K562 (cell line): ENCODE measurements around the gene SHISA6. TPM values are rescaled to one million over a fixed set of nuclear protein-coding genes. Genes with fewer than 3 reads are reported as not detected.

Source experiments
- ATAC-seq: fragments of 200-7000 bp; cut with Tn5 transposase; 3 replicates; pipeline ENCODE4 v1.9.1; 2020; ENCODE audit warnings: moderate library complexity
- BruUV-seq: library from RNA; stranded (reverse); fragments of 400-500 nt; replicated peaks from 2 replicates; lab custom pipeline; 2021; lab: Mats Ljungman, UMichigan
- CTCF ChIA-PET: fragments of 300-600 bp; formaldehyde crosslinking; extraction: SDS; loops from one replicate; lab custom pipeline; 2021; ENCODE audit warnings: low intra/inter-chr PET ratio; lab: Yijun Ruan, JAX
- POLR2A ChIA-PET: fragments of 300-600, 350-650 bp; sonication (Branson Sonifier 250); formaldehyde crosslinking; extraction: SDS; loops from one replicate; lab custom pipeline; 2021; ENCODE audit warnings: antibody characterized with exemption, inconsistent platforms; lab: Yijun Ruan, JAX
- DNase-seq, 4 experiments: peaks; one replicate each; pipeline versions ENCODE4 v3.0.0 to v3.0.0-alpha.2; 2011 to 2018; ENCODE audit warnings: low spot score in 3 of 4, mixed read lengths in 3 of 4; ENCODE audit errors: extremely low read depth in 1 of 4
- FAIRE-seq: peaks from 2 replicates; lab custom pipeline; 2011; peaks lifted over from hg19 to GRCh38; lab: Jason Lieb, UNC
- H2AFZ ChIP-seq: 2 replicates; pipeline ENCODE4 v1.6.0; 2011; ENCODE audit warnings: low read depth, low read length, control low read depth, inconsistent platforms
- H3K27ac ChIP-seq: fragments of 200-600 bp; 3 replicates; pipeline ENCODE4 v1.8.0; 2011; ENCODE audit warnings: low read depth, mild to moderate bottlenecking, control low read depth, inconsistent platforms, low read length, moderate library complexity, mixed read lengths; ENCODE audit errors: extremely low read depth
- H3K27me3 ChIP-seq, 2 experiments: fragments of 300-600 bp in 1 of 2; 2 replicates in 1 of 2; 3 replicates in 1 of 2; pipeline versions ENCODE4 v1.6.0 to v1.8.0; 2011; ENCODE audit warnings: inconsistent platforms in 2 of 2, low read length in 2 of 2, mild to moderate bottlenecking in 1 of 2, mixed read lengths in 1 of 2, moderate library complexity in 1 of 2; ENCODE audit not compliant: control insufficient read depth in 2 of 2, insufficient read depth in 2 of 2
- H3K36me3 ChIP-seq: fragments of 300-600 bp; 3 replicates; pipeline ENCODE4 v1.8.0; 2011; ENCODE audit warnings: mild to moderate bottlenecking, low read length, inconsistent platforms; ENCODE audit not compliant: control insufficient read depth, insufficient read depth
- H3K4me1 ChIP-seq, 2 experiments: fragments of 200-600 bp in 1 of 2; replicated peaks in 1 of 2; 2 replicates in 1 of 2; 3 replicates in 1 of 2; pipeline versions ENCODE4 v1.5.1 to v1.8.0; 2011; ENCODE audit warnings: inconsistent platforms in 2 of 2, low read length in 2 of 2, mild to moderate bottlenecking in 1 of 2, mixed read lengths in 1 of 2, moderate library complexity in 1 of 2; ENCODE audit not compliant: control insufficient read depth in 2 of 2, insufficient read depth in 2 of 2
- H3K4me2 ChIP-seq: 2 replicates; pipeline ENCODE4 v1.6.1; 2011; ENCODE audit warnings: low read length, control low read depth, inconsistent platforms, mixed read lengths; ENCODE audit not compliant: insufficient read depth
- H3K4me3 ChIP-seq: fragments of 200-600 bp; sonication (generic), shearing (Covaris generic); 2 replicates; pipeline ENCODE4 v1.5.1; 2016; ENCODE audit warnings: control low read depth, inconsistent platforms
- H3K79me2 ChIP-seq: fragments of 200-600 bp; 3 replicates; pipeline ENCODE4 v1.8.0; 2011; ENCODE audit warnings: low read length, inconsistent platforms; ENCODE audit not compliant: control insufficient read depth, insufficient read depth
- H3K9ac ChIP-seq, 2 experiments: 2 replicates each; pipeline versions ENCODE4 v1.6.0 to v1.6.1; 2011; ENCODE audit warnings: low read depth in 2 of 2, low read length in 2 of 2, control low read depth in 1 of 2, inconsistent platforms in 1 of 2, mild to moderate bottlenecking in 1 of 2, mixed read lengths in 1 of 2; ENCODE audit not compliant: insufficient read depth in 1 of 2
- H3K9me1 ChIP-seq: one replicate; pipeline ENCODE4 v1.6.0; 2011; ENCODE audit warnings: inconsistent platforms, mild to moderate bottlenecking, low read length, moderate library complexity; ENCODE audit not compliant: control insufficient read depth, insufficient read depth
- H3K9me3 ChIP-seq: replicated peaks from 2 replicates; pipeline ENCODE4 v1.5.1; 2011; ENCODE audit warnings: low read depth, low read length, inconsistent platforms; ENCODE audit not compliant: control insufficient read depth, insufficient read depth
- H4K20me1 ChIP-seq: replicated peaks from 2 replicates; pipeline ENCODE4 v1.6.1; 2011; ENCODE audit warnings: low read length, inconsistent platforms, mixed read lengths; ENCODE audit not compliant: control insufficient read depth, insufficient read depth
- E2F5 ChIP-seq: sonication (generic); formaldehyde crosslinking; IDR thresholded peaks from 2 replicates; pipeline ENCODE4 v1.8.0; 2022; ENCODE audit warnings: mild to moderate bottlenecking, missing genetic modification reagents
- ETV1 ChIP-seq: fragments of 450-650 bp; conservative IDR thresholded peaks from 2 replicates; pipeline ENCODE4 v1.6.1; 2016; ENCODE audit warnings: missing genetic modification characterization, control low read depth, low read depth, missing compliant biosample characterization
- FIP1L1 ChIP-seq: fragments of 200-400 bp; formaldehyde crosslinking; IDR thresholded peaks from 2 replicates; pipeline ENCODE4 v1.6.1; 2018; ENCODE audit warnings: mild to moderate bottlenecking, low read depth, low read length; ENCODE audit not compliant: poor library complexity, severe bottlenecking
- FOXK2 ChIP-seq, 2 experiments: fragments of 450-650 bp; IDR thresholded peaks in 1 of 2; conservative IDR thresholded peaks in 1 of 2; 2 replicates each; pipeline ENCODE4 v1.6.1; 2016; ENCODE audit warnings: low read depth in 2 of 2, mild to moderate bottlenecking in 1 of 2
- KAT8 ChIP-seq: fragments of 450-650 bp; IDR thresholded peaks from 2 replicates; pipeline ENCODE4 v1.6.1; 2016; ENCODE audit warnings: low read depth, mild to moderate bottlenecking
- NFE2 ChIP-seq: IDR thresholded peaks from 2 replicates; pipeline ENCODE4 v1.6.1; 2014; ENCODE audit warnings: antibody characterized with exemption, low read depth
- RBM14 ChIP-seq: fragments of 200-400 bp; formaldehyde crosslinking; IDR thresholded peaks from 2 replicates; pipeline ENCODE4 v1.6.1; 2018; ENCODE audit warnings: low read depth, mild to moderate bottlenecking, low read length, moderate library complexity, borderline replicate concordance; ENCODE audit not compliant: insufficient read depth
- SMARCC2 ChIP-seq: fragments of 450-650 bp; IDR thresholded peaks from 2 replicates; pipeline ENCODE4 v1.6.1; 2017; ENCODE audit warnings: antibody characterized with exemption, moderate library complexity, mild to moderate bottlenecking, low read depth
- SREBF2 ChIP-seq: sonication (generic); formaldehyde crosslinking; IDR thresholded peaks from 2 replicates; pipeline ENCODE4 v1.4.0; 2020; ENCODE audit warnings: mild to moderate bottlenecking, missing genetic modification reagents
- TEAD4 ChIP-seq, 2 experiments: sonication (generic) in 1 of 2; formaldehyde crosslinking in 1 of 2; IDR thresholded peaks; 2 replicates each; pipeline versions ENCODE4 v1.6.1 to v1.8.0; 2012 to 2022; ENCODE audit warnings: borderline replicate concordance in 1 of 2, inconsistent platforms in 1 of 2, low read length in 1 of 2, mild to moderate bottlenecking in 1 of 2, missing genetic modification reagents in 1 of 2
- U2AF2 ChIP-seq: fragments of 200-400 bp; formaldehyde crosslinking; optimal IDR thresholded peaks from 2 replicates; pipeline ENCODE3; 2017; ENCODE audit warnings: low read depth, mild to moderate bottlenecking, low read length
- WGBS: fragments of 100-300 bp; shearing (Covaris generic); methylation state at CpG from one replicate; pipeline ENCODE4 v1.1.6; 2016; ENCODE audit warnings: low coverage, mixed read lengths; ENCODE audit not compliant: insufficient coverage; ENCODE audit errors: missing lambda C conversion rate; 5-methylcytosine and 5-hydroxymethylcytosine counted together
- in situ Hi-C: fragments of 300-500 bp; cut with MboI; formaldehyde crosslinking; loops from 4 replicates; pipeline ENCODE4 v1.15.0; 2018; ENCODE audit warnings: inconsistent platforms, mixed read lengths
- intact Hi-C: fragments of 100-400 bp; cut with micrococcal nuclease; formaldehyde crosslinking; loops from 2 replicates; pipeline ENCODE4 v1.14.2; 2022
- polyA plus RNA-seq, 8 experiments: library from polyadenylated mRNA; depleted of rRNA in 4 of 8; stranded (reverse) in 5 of 8; unstranded in 3 of 8; fragments of >200 nt; fragmentation: Nextera tagmentation in 2 of 8; fragmentation: Illumina TruSeq in 1 of 8; extraction: Ambion mirVana in 2 of 8; extraction: Trizol in 1 of 8; gene quantifications; 2 replicates each; pipeline versions ENCODE4 v1.2.1 to v1.2.3, GENCODE V29; 2011 to 2014; ENCODE audit warnings: inconsistent platforms in 1 of 8, missing spikeins in 1 of 8
- total RNA-seq, 7 experiments: library from RNA; depleted of rRNA in 6 of 7; stranded (reverse); fragments of >200 nt in 6 of 7; fragmentation: Illumina TruSeq in 2 of 7; extraction: Trizol in 2 of 7; gene quantifications; 2 replicates each; pipeline versions ENCODE4 v1.2.1 to v1.2.3, GENCODE V29; 2011 to 2021; ENCODE audit warnings: low replicate concordance in 1 of 7
- TF ChIP-seq, protein P1 (sequence below), 2 experiments: fragments of 250-450 bp in 1 of 2; fragments of 450-650 bp in 1 of 2; sonication (Bioruptor Pico) in 1 of 2; IDR thresholded peaks; 2 replicates each; pipeline versions ENCODE4 v1.6.1 to v1.8.0; 2016 to 2021; ENCODE audit warnings: mild to moderate bottlenecking in 2 of 2, moderate library complexity in 2 of 2, missing compliant biosample characterization in 1 of 2, missing genetic modification characterization in 1 of 2
- TF ChIP-seq, protein P2 (sequence below), 2 experiments: fragments of 450-650 bp; IDR thresholded peaks; 2 replicates each; pipeline ENCODE4 v1.6.1; 2018; ENCODE audit warnings: mild to moderate bottlenecking in 2 of 2, low read depth in 1 of 2; ENCODE audit not compliant: partially characterized antibody in 2 of 2
- TF ChIP-seq, protein P3 (sequence below): fragments of 450-650 bp; IDR thresholded peaks from 2 replicates; pipeline ENCODE4 v1.6.1; 2017; ENCODE audit warnings: antibody characterized with exemption

SHISA6 gene
- total and polyA plus RNA-seq, 9 of the 15 experiments (the other 6 are each of a cell fraction or from before 2014, with no cell fraction given), result not detected

DNA sequence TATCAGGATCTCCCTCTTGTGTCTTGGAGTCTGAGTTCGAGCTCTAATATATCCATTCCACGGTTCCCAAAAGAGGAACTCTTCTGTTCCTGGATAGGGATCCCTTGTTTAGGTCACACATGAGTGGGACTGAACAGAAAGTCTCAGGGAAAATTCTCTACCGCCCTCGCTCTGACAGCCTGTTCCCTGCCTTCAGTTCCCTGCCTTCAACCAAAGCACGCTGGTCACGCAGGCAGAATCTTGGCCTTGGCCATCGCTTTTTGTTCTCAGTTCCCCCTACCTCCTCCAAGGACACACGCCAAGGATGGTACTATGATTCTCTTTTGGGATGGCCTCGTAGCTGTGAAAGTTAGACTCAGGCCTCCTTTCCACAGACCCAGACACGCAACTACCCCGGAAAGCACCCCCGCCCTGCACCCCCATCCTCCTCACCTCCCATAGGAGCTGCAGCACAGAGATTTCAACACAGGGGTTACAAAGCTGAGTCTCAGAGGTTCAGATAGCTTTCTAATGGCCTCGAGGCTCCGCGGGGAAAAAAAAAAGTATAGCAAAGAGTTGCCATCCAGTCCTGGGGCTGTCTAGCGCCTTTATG lies 1.5 kb upstream of the SHISA6 start:
- no peak for ATAC-seq
- DNase-seq, result no peak
- Histone ChIP-seq H3K27ac (no peak overlapping the region), H3K9me1 (no peaks in the 10 kb centered on the region), H3K4me2 (no peak overlapping the region), H3K4me3 (no peak overlapping the region), H3K4me1 (no peaks in the 10 kb centered on the region), H2AFZ (no peak overlapping the region), H3K9me3 (no peaks in the 10 kb centered on the region), H3K27me3 (no peaks in the 10 kb centered on the region), H4K20me1 (no peaks in the 10 kb centered on the region), H3K79me2 (no peaks in the 10 kb centered on the region), H3K9ac (no peak overlapping the region), H3K36me3 (no peaks in the 10 kb centered on the region)
- FAIRE-seq, result no peak
- intact Hi-C loops (no loop called here), in situ Hi-C loops (no loop called here)
- WGBS, result 1% methylated on average over 9 of the region's 16 CpGs
- ChIA-PET CTCF (no interaction called here), POLR2A (no interaction called here)
- no TSS peak for BruUV-seq
- TF ChIP-seq SMARCC2 (no peak), FIP1L1 (no peak), RBM14 (no peak), KAT8 (no peak), NFE2 (no peak), TEAD4 (IDR thresholded peaks at IDR 0.05; ENCODE audit: low read length) (no peak), TEAD4 (CRISPR knock-in tag; IDR thresholded peaks at IDR 0.05; ENCODE audit: borderline replicate concordance) (no peak), FOXK2 (conservative IDR thresholded peaks at IDR 0.05 in 1 of 2, IDR thresholded peaks at IDR 0.05 in 1 of 2; ENCODE audit: low read depth in 2 of 2) (no peak), U2AF2 (no peak), E2F5 (CRISPR knock-in tag) (no peak), ETV1 (no peak), SREBF2 (CRISPR knock-in tag) (no peak)
- TF ChIP-seq, protein P1, sequence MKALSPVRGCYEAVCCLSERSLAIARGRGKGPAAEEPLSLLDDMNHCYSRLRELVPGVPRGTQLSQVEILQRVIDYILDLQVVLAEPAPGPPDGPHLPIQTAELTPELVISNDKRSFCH (CRISPR knock-in tag; IDR thresholded peaks at IDR 0.05), result no peak
- TF ChIP-seq, protein P1 (tag; IDR thresholded peaks at IDR 0.05), result no peak
- TF ChIP-seq, protein P2, sequence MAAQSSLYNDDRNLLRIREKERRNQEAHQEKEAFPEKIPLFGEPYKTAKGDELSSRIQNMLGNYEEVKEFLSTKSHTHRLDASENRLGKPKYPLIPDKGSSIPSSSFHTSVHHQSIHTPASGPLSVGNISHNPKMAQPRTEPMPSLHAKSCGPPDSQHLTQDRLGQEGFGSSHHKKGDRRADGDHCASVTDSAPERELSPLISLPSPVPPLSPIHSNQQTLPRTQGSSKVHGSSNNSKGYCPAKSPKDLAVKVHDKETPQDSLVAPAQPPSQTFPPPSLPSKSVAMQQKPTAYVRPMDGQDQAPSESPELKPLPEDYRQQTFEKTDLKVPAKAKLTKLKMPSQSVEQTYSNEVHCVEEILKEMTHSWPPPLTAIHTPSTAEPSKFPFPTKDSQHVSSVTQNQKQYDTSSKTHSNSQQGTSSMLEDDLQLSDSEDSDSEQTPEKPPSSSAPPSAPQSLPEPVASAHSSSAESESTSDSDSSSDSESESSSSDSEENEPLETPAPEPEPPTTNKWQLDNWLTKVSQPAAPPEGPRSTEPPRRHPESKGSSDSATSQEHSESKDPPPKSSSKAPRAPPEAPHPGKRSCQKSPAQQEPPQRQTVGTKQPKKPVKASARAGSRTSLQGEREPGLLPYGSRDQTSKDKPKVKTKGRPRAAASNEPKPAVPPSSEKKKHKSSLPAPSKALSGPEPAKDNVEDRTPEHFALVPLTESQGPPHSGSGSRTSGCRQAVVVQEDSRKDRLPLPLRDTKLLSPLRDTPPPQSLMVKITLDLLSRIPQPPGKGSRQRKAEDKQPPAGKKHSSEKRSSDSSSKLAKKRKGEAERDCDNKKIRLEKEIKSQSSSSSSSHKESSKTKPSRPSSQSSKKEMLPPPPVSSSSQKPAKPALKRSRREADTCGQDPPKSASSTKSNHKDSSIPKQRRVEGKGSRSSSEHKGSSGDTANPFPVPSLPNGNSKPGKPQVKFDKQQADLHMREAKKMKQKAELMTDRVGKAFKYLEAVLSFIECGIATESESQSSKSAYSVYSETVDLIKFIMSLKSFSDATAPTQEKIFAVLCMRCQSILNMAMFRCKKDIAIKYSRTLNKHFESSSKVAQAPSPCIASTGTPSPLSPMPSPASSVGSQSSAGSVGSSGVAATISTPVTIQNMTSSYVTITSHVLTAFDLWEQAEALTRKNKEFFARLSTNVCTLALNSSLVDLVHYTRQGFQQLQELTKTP (IDR thresholded peaks at IDR 0.05; ENCODE audit: low read depth in 1 of 2, partially characterized antibody in 2 of 2), result no peak
- TF ChIP-seq, protein P3, sequence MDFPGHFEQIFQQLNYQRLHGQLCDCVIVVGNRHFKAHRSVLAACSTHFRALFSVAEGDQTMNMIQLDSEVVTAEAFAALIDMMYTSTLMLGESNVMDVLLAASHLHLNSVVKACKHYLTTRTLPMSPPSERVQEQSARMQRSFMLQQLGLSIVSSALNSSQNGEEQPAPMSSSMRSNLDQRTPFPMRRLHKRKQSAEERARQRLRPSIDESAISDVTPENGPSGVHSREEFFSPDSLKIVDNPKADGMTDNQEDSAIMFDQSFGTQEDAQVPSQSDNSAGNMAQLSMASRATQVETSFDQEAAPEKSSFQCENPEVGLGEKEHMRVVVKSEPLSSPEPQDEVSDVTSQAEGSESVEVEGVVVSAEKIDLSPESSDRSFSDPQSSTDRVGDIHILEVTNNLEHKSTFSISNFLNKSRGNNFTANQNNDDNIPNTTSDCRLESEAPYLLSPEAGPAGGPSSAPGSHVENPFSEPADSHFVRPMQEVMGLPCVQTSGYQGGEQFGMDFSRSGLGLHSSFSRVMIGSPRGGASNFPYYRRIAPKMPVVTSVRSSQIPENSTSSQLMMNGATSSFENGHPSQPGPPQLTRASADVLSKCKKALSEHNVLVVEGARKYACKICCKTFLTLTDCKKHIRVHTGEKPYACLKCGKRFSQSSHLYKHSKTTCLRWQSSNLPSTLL, result no peak
